Adipocyte (in vitro differentiated cells): ENCODE results near the gene KIR3DL2.
"Not testable (repeated sequence)": the region's sequence is repeated elsewhere in the genome, so short reads cannot be mapped to it uniquely, and the experiment has no call there.

ENCODE experiments used
- DNase-seq: peaks from one replicate; pipeline ENCODE4 v3.0.0-alpha.2; 2015; ENCODE audit warnings: low read depth
- H3K27me3 ChIP-seq: replicated peaks from 2 replicates; pipeline ENCODE4 v1.7.0; 2013; ENCODE audit warnings: mild to moderate bottlenecking, low read length, moderate library complexity; ENCODE audit not compliant: control insufficient read depth, insufficient read depth
- H3K36me3 ChIP-seq: 2 replicates; pipeline ENCODE4 v1.7.0; 2013; ENCODE audit warnings: low read length, mild to moderate bottlenecking, moderate library complexity; ENCODE audit not compliant: control insufficient read depth, insufficient read depth, severe bottlenecking
- H3K4me1 ChIP-seq: 2 replicates; pipeline ENCODE4 v1.7.0; 2013; ENCODE audit warnings: mild to moderate bottlenecking, low read length, moderate library complexity; ENCODE audit not compliant: control insufficient read depth, insufficient read depth
- H3K4me3 ChIP-seq: 2 replicates; pipeline ENCODE4 v1.7.0; 2013; ENCODE audit warnings: mild to moderate bottlenecking, low read length, moderate library complexity
- H3K9ac ChIP-seq: 2 replicates; pipeline ENCODE4 v1.7.0; 2013; ENCODE audit warnings: mild to moderate bottlenecking, low read length, moderate library complexity
- H3K9me3 ChIP-seq: 2 replicates; pipeline ENCODE4 v1.7.0; 2013; ENCODE audit warnings: mild to moderate bottlenecking, low read length, moderate library complexity; ENCODE audit not compliant: control insufficient read depth

KIR3DL2 gene

GRCh38 chr19:54873990-54874389 is 23.7 kb downstream of the KIR3DL2 start, which contains the start of gene FCAR:
Gene FCAR (plus strand): TSS chr19:54874235. CDS start chr19:54874290, 55 bp downstream.
- H3K36me3 ChIP-seq, result no peaks in the 10 kb centered on the region
- H3K9me3 ChIP-seq, result no peaks in the 10 kb centered on the region
- H3K4me1 ChIP-seq, result no peaks in the 10 kb centered on the region
- no peaks in the 10 kb centered on the region for H3K27me3 ChIP-seq
- DNase-seq, result no peak
- H3K4me3 ChIP-seq, result no peak within 1 kb of the TSS
- H3K9ac ChIP-seq, result no peak within 1 kb of the TSS

GRCh38 chr19:54875506-54875905 is 25.3 kb downstream of the KIR3DL2 start:
- Histone ChIP-seq H3K4me3 (no peak overlapping the region), H3K4me1 (no peaks in the 10 kb centered on the region), H3K9me3 (no peaks in the 10 kb centered on the region), H3K9ac (no peak overlapping the region), H3K27me3 (no peaks in the 10 kb centered on the region), H3K36me3 (no peaks in the 10 kb centered on the region)
- DNase-seq, result no peak

- no peaks in the 10 kb centered on the region for H3K27me3 ChIP-seq
- H3K4me1 ChIP-seq, result no peaks in the 10 kb centered on the region
- DNase-seq, result no peak
- no peak overlapping the region for H3K4me3 ChIP-seq
- H3K36me3 ChIP-seq, result no peaks in the 10 kb centered on the region
- no peaks in the 10 kb centered on the region for H3K9me3 ChIP-seq
- H3K9ac ChIP-seq, result no peak overlapping the region
Observed at GRCh38 chr19:54877471-54877870, 27.2 kb downstream of the KIR3DL2 start.

- no peaks in the 10 kb centered on the region for H3K36me3 ChIP-seq
- no peak overlapping the region for H3K9ac ChIP-seq
- no peaks in the 10 kb centered on the region for H3K4me1 ChIP-seq
- DNase-seq, result no peak
- no peaks in the 10 kb centered on the region for H3K27me3 ChIP-seq
- no peak overlapping the region for H3K4me3 ChIP-seq
- no peaks in the 10 kb centered on the region for H3K9me3 ChIP-seq
Observed at GRCh38 chr19:54881884-54882283, 31.6 kb downstream of the KIR3DL2 start.

GRCh38 chr19:54882758-54883157 is 32.5 kb downstream of the KIR3DL2 start:
- Histone ChIP-seq H3K9ac (no peak overlapping the region), H3K4me3 (no peak overlapping the region), H3K9me3 (no peaks in the 10 kb centered on the region), H3K4me1 (no peaks in the 10 kb centered on the region), H3K27me3 (no peaks in the 10 kb centered on the region), H3K36me3 (no peaks in the 10 kb centered on the region)
- DNase-seq, result no peak

- Histone ChIP-seq H3K27me3 (no peaks in the 10 kb centered on the region), H3K36me3 (no peaks in the 10 kb centered on the region), H3K4me1 (no peaks in the 10 kb centered on the region), H3K4me3 (no peak overlapping the region), H3K9me3 (no peaks in the 10 kb centered on the region), H3K9ac (no peak overlapping the region)
- no peak for DNase-seq
Observed at GRCh38 chr19:54883228-54883627, 33.0 kb downstream of the KIR3DL2 start.

- no peaks in the 10 kb centered on the region for H3K27me3 ChIP-seq
- no peaks in the 10 kb centered on the region for H3K4me1 ChIP-seq
- H3K36me3 ChIP-seq, result no peaks in the 10 kb centered on the region
Observed at GRCh38 chr19:54888239-54888638, 38.0 kb downstream of the KIR3DL2 start.

GRCh38 chr19:54889566-54889965 is 39.3 kb downstream of the KIR3DL2 start:
- DNase-seq, result no peak
- H3K9me3 ChIP-seq, result no peaks in the 10 kb centered on the region

More at GRCh38 chr19:54888239-54888638, 38.0 kb downstream of the KIR3DL2 start:
- Histone ChIP-seq H3K9me3 (no peaks in the 10 kb centered on the region), H3K4me3 (no peak overlapping the region), H3K9ac (no peak overlapping the region)
- no peak for DNase-seq

GRCh38 chr19:54893406-54893805 is 43.2 kb downstream of the KIR3DL2 start:
- no peaks in the 10 kb centered on the region for H3K36me3 ChIP-seq
- H3K9ac ChIP-seq, result no peak overlapping the region
- no peaks in the 10 kb centered on the region for H3K4me1 ChIP-seq
- no peaks in the 10 kb centered on the region for H3K27me3 ChIP-seq
- no peak for DNase-seq
- no peaks in the 10 kb centered on the region for H3K9me3 ChIP-seq
- H3K4me3 ChIP-seq, result no peak overlapping the region

More at GRCh38 chr19:54889566-54889965, 39.3 kb downstream of the KIR3DL2 start:
- Histone ChIP-seq H3K4me3 (no peak overlapping the region), H3K36me3 (no peaks in the 10 kb centered on the region), H3K9ac (no peak overlapping the region), H3K4me1 (no peaks in the 10 kb centered on the region), H3K27me3 (no peaks in the 10 kb centered on the region)

- not testable (repeated sequence) for H3K36me3 ChIP-seq, H3K9ac ChIP-seq
Observed at GRCh38 chr19:54894106-54894505, 43.9 kb downstream of the KIR3DL2 start.

GRCh38 chr19:54896036-54896435 is 45.8 kb downstream of the KIR3DL2 start:
- Histone ChIP-seq H3K4me3 (no peak overlapping the region), H3K27me3 (no peaks in the 10 kb centered on the region), H3K9ac (no peak overlapping the region), H3K9me3 (no peaks in the 10 kb centered on the region), H3K36me3 (no peaks in the 10 kb centered on the region), H3K4me1 (no peaks in the 10 kb centered on the region)
- DNase-seq, result no peak

More at GRCh38 chr19:54894106-54894505, 43.9 kb downstream of the KIR3DL2 start:
- not testable (repeated sequence) for H3K4me3 ChIP-seq, H3K4me1 ChIP-seq, H3K9me3 ChIP-seq, H3K27me3 ChIP-seq, DNase-seq

GRCh38 chr19:54898685-54899084 is 48.4 kb downstream of the KIR3DL2 start:
- H3K4me3 ChIP-seq, H3K36me3 ChIP-seq, DNase-seq, H3K9ac ChIP-seq, H3K9me3 ChIP-seq, H3K27me3 ChIP-seq, H3K4me1 ChIP-seq: not testable (repeated sequence)
